Urinary bladder (tissue), 4 donors: ENCODE data around the gene RGS21. TPM values are rescaled to one million over a fixed set of nuclear protein-coding genes. Genes with fewer than 3 reads are reported as not detected.
"Not testable (repeated sequence)": the region's sequence is repeated elsewhere in the genome, so short reads cannot be mapped to it uniquely, and the experiment has no call there.

ENCODE experiments used
- DNase-seq: peaks from one replicate; pipeline ENCODE4 v3.0.0-alpha.2; 2015; ENCODE audit errors: extremely low spot score
- H3K27ac ChIP-seq: one replicate; pipeline ENCODE4 v1.5.1; 2013; ENCODE audit warnings: low read depth, mild to moderate bottlenecking, moderate library complexity
- H3K36me3 ChIP-seq: one replicate; pipeline ENCODE4 v1.6.1; 2013; ENCODE audit warnings: mild to moderate bottlenecking, moderate library complexity; ENCODE audit not compliant: insufficient read depth
- H3K4me1 ChIP-seq: one replicate; pipeline ENCODE4 v1.6.1; 2013; ENCODE audit warnings: mild to moderate bottlenecking, moderate library complexity; ENCODE audit not compliant: insufficient read depth
- H3K4me3 ChIP-seq: one replicate; pipeline ENCODE4 v1.5.1; 2013; ENCODE audit warnings: low read depth, low read length
- WGBS: extraction: QIAGEN DNeasy Blood & Tissue Kit; methylation state at CpG from one replicate; pipeline ENCODE4 v1.1.7; 2013; 5-methylcytosine and 5-hydroxymethylcytosine counted together
- polyA plus RNA-seq: library from polyadenylated mRNA; stranded (reverse); fragments of 200-250 nt; gene quantifications from one replicate; pipeline ENCODE4 v1.2.3, GENCODE V29; 2013
- total RNA-seq: library from RNA; depleted of rRNA; stranded (reverse); fragments of >200 nt; gene quantifications from one replicate; pipeline ENCODE4 v1.2.3, GENCODE V29; 2014
- donor health status: healthy with polysubstance abuse.
- donor health status: healthy.

Gene RGS21, protein sequence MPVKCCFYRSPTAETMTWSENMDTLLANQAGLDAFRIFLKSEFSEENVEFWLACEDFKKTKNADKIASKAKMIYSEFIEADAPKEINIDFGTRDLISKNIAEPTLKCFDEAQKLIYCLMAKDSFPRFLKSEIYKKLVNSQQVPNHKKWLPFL
- total RNA-seq (not detected), polyA plus RNA-seq (not detected)

- DNase-seq: no peak
- no peaks in the 10 kb centered on the region for H3K36me3 ChIP-seq
- WGBS: 22% methylated on average over 2 of the region's 2 CpGs
These were observed at the start of gene RGS21 for GRCh38 chr1:192316942-192317450. Gene RGS21, plus strand, starts transcription at chr1:192316992. Its CDS starts 26,045 bp downstream, at chr1:192343037.

GRCh38 chr1:192268468-192269052 is 48.2 kb upstream of the RGS21 start:
- H3K27ac ChIP-seq: no peak overlapping the region
- H3K4me3 ChIP-seq: no peak overlapping the region
- 93% methylated on average over 6 of the region's 6 CpGs for WGBS
- H3K4me1 ChIP-seq: no peaks in the 10 kb centered on the region
- no peak for DNase-seq
- H3K36me3 ChIP-seq: no peaks in the 10 kb centered on the region

More at GRCh38 chr1:192316942-192317450, at the start of gene RGS21:
- H3K4me1 ChIP-seq: no peaks in the 10 kb centered on the region
- no peak within 1 kb of the TSS for H3K4me3 ChIP-seq
- no peak within 1 kb of the TSS for H3K27ac ChIP-seq

DNA sequence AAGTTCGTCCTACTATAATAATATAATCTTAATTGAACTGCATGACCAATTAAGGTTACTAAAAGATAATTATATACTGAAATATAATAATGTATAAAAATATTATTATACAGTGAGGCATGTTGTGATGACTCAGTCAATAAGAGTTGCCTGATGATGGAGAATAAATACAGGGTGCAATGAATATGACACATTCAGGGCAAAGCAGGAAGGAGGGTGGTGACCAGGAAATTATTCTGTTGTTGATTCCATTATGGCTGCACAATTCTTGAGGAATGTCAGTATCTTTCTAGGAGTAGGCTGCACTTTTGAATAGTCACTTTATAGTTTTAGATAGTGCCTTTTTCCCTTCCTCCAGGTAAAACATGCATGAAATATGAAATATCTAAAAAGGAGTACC is 46.4 kb upstream of the RGS21 start:
- no peaks in the 10 kb centered on the region for H3K36me3 ChIP-seq
- no peak for DNase-seq
- 83% methylated on average over 1 of the region's 1 CpG for WGBS
- no peak overlapping the region for H3K27ac ChIP-seq
- no peak overlapping the region for H3K4me3 ChIP-seq
- H3K4me1 ChIP-seq: no peaks in the 10 kb centered on the region

- WGBS: 68% methylated on average over 3 of the region's 3 CpGs
- Histone ChIP-seq H3K4me1 (no peaks in the 10 kb centered on the region), H3K4me3 (no peak overlapping the region), H3K36me3 (no peaks in the 10 kb centered on the region), H3K27ac (no peak overlapping the region)
- no peak for DNase-seq
These were observed 44.1 kb upstream of the RGS21 start for GRCh38 chr1:192272732-192273131.

GRCh38 chr1:192274588-192274987 is 42.2 kb upstream of the RGS21 start:
- H3K4me1 ChIP-seq: no peaks in the 10 kb centered on the region
- H3K4me3 ChIP-seq: no peak overlapping the region

GRCh38 chr1:192277635-192278034 is 39.2 kb upstream of the RGS21 start:
- H3K36me3 ChIP-seq: no peaks in the 10 kb centered on the region
- no peak overlapping the region for H3K4me3 ChIP-seq
- H3K4me1 ChIP-seq: no peaks in the 10 kb centered on the region
- no peak overlapping the region for H3K27ac ChIP-seq
- 57% methylated on average over 1 of the region's 1 CpG for WGBS
- DNase-seq: no peak

More at GRCh38 chr1:192274588-192274987, 42.2 kb upstream of the RGS21 start:
- no peak overlapping the region for H3K27ac ChIP-seq
- no peak for DNase-seq
- no peaks in the 10 kb centered on the region for H3K36me3 ChIP-seq
- WGBS: 63% methylated on average over 3 of the region's 3 CpGs

GRCh38 chr1:192284927-192285326 is 31.9 kb upstream of the RGS21 start:
- H3K4me3 ChIP-seq: no peak overlapping the region
- no peak for DNase-seq
- WGBS: 86% methylated on average over 2 of the region's 2 CpGs
- H3K4me1 ChIP-seq: no peaks in the 10 kb centered on the region
- H3K27ac ChIP-seq: no peak overlapping the region
- no peaks in the 10 kb centered on the region for H3K36me3 ChIP-seq

GRCh38 chr1:192303029-192303428 is 13.8 kb upstream of the RGS21 start:
- 72% methylated on average over 1 of the region's 1 CpG for WGBS
- Histone ChIP-seq H3K4me3 (no peak overlapping the region), H3K27ac (no peak overlapping the region), H3K36me3 (no peaks in the 10 kb centered on the region), H3K4me1 (no peaks in the 10 kb centered on the region)
- DNase-seq: no peak

- not testable (repeated sequence) for DNase-seq, H3K4me3 ChIP-seq
- WGBS: 94% methylated on average over 2 of the region's 2 CpGs
These were observed 8.5 kb upstream of the RGS21 start for GRCh38 chr1:192308314-192308713.

DNA sequence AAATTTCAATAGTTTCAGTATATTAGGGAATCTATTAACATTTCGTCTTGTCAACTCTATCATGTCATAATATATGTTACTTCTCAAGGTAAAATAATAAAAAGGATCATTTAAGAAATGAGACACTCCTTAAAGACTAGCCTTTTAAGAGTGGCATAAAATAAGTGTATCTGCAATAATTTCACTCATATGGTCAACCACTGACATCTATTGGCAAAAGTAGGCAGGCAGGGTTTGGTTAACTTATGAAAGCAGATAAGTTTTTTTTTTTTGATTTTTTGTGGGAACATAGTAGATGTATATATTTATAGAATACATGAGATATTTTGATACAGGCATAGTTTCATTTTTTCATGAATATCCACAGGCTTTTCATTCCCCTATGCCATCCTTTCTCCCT is 5.5 kb upstream of the RGS21 start:
- 75% methylated on average over 1 of the region's 1 CpG for WGBS
- peak; percentile 5 for DNase-seq
- Histone ChIP-seq H3K4me1 (no peaks in the 10 kb centered on the region), H3K27ac (no peak overlapping the region), H3K4me3 (no peak overlapping the region), H3K36me3 (no peaks in the 10 kb centered on the region)

More at GRCh38 chr1:192308314-192308713, 8.5 kb upstream of the RGS21 start:
- H3K4me1 ChIP-seq, H3K36me3 ChIP-seq, H3K27ac ChIP-seq: not testable (repeated sequence)

DNA sequence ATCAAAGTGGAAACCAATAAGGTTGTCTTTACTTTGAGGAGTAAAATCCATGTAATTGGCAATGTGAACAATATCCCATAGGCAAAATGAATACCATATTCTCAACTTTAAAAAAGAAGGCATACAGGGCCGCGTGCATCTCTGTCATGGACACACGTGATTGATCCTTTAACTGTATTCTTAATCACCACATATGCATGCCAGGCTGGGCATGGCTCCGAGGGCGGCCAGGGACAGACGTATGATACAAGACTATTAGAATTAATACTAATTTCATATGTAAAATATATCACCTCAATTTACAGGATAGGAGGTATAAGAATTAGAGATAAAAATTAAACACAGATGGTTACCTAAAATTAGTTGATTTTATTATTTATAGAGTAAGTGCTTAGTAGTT is 11.2 kb downstream of the RGS21 start:
- DNase-seq: no peak
- Histone ChIP-seq H3K4me3 (no peak overlapping the region), H3K36me3 (no peaks in the 10 kb centered on the region), H3K4me1 (no peaks in the 10 kb centered on the region), H3K27ac (no peak overlapping the region)
- 96% methylated on average over 6 of the region's 6 CpGs for WGBS

DNA sequence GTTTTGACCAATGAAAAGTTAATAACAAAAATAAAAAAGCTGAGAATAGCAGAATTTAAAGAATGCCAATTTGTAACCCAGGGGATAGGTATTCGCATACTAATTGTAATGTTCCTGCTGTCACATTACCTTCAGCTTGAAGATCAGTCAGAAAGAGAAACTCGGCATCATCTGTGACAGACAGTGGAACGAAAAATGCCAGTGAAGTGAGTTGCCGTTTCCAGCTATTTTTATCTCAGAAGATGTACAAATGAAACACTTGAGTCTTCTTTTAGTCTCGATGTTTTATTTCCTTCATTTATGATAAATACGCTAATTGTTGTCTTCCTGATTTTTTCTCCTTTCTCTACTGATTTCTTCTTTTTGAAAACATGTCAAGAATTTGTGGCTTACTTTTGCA is 26.1 kb downstream of the RGS21 start:
- DNase-seq: no peak
- Histone ChIP-seq H3K4me3 (no peak overlapping the region), H3K36me3 (no peaks in the 10 kb centered on the region), H3K4me1 (no peaks in the 10 kb centered on the region), H3K27ac (no peak overlapping the region)
- WGBS: 80% methylated on average over 6 of the region's 6 CpGs

- 63% methylated on average over 3 of the region's 3 CpGs for WGBS
These were observed 26.6 kb downstream of the RGS21 start for GRCh38 chr1:192343344-192343743.

DNA sequence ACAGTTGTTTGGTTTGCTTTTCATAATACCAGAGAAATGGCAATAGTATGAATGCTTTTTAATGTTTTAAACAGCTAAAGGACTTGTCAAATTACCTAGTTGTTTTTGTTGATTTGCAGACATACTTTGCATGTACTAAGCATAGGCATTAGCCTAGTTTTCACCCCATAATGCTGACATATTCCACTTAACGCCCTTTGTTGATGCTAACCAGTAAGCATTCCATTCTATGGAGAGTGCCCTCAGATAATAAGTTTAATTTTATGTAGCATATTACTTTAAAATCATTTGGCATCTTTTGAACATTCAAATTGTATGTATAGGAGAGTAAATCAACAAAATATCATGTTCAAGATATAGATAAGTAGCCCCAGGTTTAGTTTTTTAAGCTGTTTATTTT is 32.5 kb downstream of the RGS21 start:
- 76% methylated on average over 1 of the region's 1 CpG for WGBS
- Histone ChIP-seq H3K36me3 (no peaks in the 10 kb centered on the region), H3K4me3 (no peak overlapping the region), H3K4me1 (no peaks in the 10 kb centered on the region), H3K27ac (no peak overlapping the region)
- no peak for DNase-seq

More at GRCh38 chr1:192343344-192343743, 26.6 kb downstream of the RGS21 start:
- H3K27ac ChIP-seq: no peak overlapping the region
- no peaks in the 10 kb centered on the region for H3K36me3 ChIP-seq
- H3K4me3 ChIP-seq: no peak overlapping the region
- no peaks in the 10 kb centered on the region for H3K4me1 ChIP-seq
- DNase-seq: no peak
